K562 (cell line): ENCODE measurements around the gene DCUN1D2.
"Not testable (repeated sequence)": the region's sequence is repeated elsewhere in the genome, so short reads cannot be mapped to it uniquely, and the experiment has no call there.

Experiments
- CAMTA2 ChIP-seq: fragments of 250-450 bp; sonication (Bioruptor Pico); conservative IDR thresholded peaks from 2 replicates; pipeline ENCODE4 v1.5.1; 2022
- ELF4 ChIP-seq: fragments of 450-650 bp; formaldehyde crosslinking; IDR thresholded peaks from 2 replicates; pipeline ENCODE4 v1.4.0; 2022; ENCODE audit warnings: missing genetic modification characterization
- NBN ChIP-seq: fragments of 450-650 bp; IDR thresholded peaks from 2 replicates; pipeline ENCODE4 v1.6.1; 2016; ENCODE audit warnings: low read depth, mild to moderate bottlenecking
- PTTG1 ChIP-seq: fragments of 450-650 bp; IDR thresholded peaks from 2 replicates; pipeline ENCODE4 v1.6.1; 2016; ENCODE audit warnings: low read depth, mild to moderate bottlenecking, missing genetic modification characterization, missing compliant biosample characterization
- RFX5 ChIP-seq: IDR thresholded peaks from 2 replicates; pipeline ENCODE4 v1.6.1; 2011; ENCODE audit warnings: low read depth, mild to moderate bottlenecking, improper control_type of control experiment, low read length
- TAF1 ChIP-seq: IDR thresholded peaks from 2 replicates; pipeline ENCODE4 v1.6.1; 2011; ENCODE audit warnings: mild to moderate bottlenecking, low read length, moderate library complexity; ENCODE audit not compliant: insufficient read depth, control insufficient read depth, severe bottlenecking; ENCODE audit errors: extremely low read depth
- TEAD4 ChIP-seq, 2 experiments: sonication (generic) in 1 of 2; formaldehyde crosslinking in 1 of 2; IDR thresholded peaks; 2 replicates each; pipeline versions ENCODE4 v1.6.1 to v1.8.0; 2012 to 2022; ENCODE audit warnings: borderline replicate concordance in 1 of 2, inconsistent platforms in 1 of 2, low read length in 1 of 2, mild to moderate bottlenecking in 1 of 2, missing genetic modification reagents in 1 of 2
- ZNF175 ChIP-seq: fragments of 200-800 bp; sonication (Bioruptor generic); IDR thresholded peaks from 2 replicates; pipeline ENCODE4 v1.6.1; 2016; ENCODE audit warnings: low read depth, mild to moderate bottlenecking, missing genetic modification characterization, missing compliant biosample characterization
- TF ChIP-seq, protein P1 (sequence below): fragments of 250-450 bp; sonication (Bioruptor Pico); IDR thresholded peaks from 2 replicates; pipeline ENCODE4 v1.5.0; 2020; ENCODE audit warnings: mild to moderate bottlenecking

DNA sequence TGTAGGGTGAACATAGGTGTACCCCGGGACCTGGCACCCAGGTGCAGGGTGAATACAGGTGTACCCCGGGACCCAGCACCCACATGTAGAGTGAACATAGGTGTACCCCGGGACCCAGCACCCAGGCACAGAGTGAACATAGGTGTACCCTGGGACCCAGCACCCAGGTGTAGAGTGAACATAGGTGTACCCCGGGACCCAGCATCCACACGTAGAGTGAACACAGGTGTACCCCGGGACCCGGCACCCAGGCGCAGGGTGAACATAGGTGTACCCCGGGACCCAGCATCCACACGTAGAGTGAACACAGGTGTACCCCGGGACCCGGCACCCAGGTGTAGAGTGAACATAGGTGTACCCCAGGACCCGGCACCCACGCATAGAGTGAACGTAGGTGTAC lies 54.6 kb downstream of the DCUN1D2 start:
- not testable (repeated sequence) for TF ChIP-seq ELF4 (CRISPR knock-in tag); NBN; ZNF175; TAF1; PTTG1; CAMTA2 (CRISPR knock-in tag); RFX5; TEAD4 (IDR thresholded peaks at IDR 0.05; ENCODE audit: low read length); TEAD4 (CRISPR knock-in tag; IDR thresholded peaks at IDR 0.05; ENCODE audit: borderline replicate concordance)
- TF ChIP-seq, protein P1, sequence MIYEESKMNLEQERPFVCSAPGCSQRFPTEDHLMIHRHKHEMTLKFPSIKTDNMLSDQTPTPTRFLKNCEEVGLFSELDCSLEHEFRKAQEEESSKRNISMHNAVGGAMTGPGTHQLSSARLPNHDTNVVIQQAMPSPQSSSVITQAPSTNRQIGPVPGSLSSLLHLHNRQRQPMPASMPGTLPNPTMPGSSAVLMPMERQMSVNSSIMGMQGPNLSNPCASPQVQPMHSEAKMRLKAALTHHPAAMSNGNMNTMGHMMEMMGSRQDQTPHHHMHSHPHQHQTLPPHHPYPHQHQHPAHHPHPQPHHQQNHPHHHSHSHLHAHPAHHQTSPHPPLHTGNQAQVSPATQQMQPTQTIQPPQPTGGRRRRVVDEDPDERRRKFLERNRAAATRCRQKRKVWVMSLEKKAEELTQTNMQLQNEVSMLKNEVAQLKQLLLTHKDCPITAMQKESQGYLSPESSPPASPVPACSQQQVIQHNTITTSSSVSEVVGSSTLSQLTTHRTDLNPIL = not testable (repeated sequence)
